CD4-positive, alpha-beta T cell (primary cell): Measurements from ENCODE around the gene SLC27A4. TPM values are rescaled to one million over a fixed set of nuclear protein-coding genes. Genes with fewer than 3 reads are reported as not detected.

Experiments
- ATAC-seq: fragments of 200-7000 bp; cut with Tn5 transposase; one replicate; pipeline ENCODE4 v1.10.0; 2022; ENCODE audit warnings: mild to moderate bottlenecking; ENCODE audit not compliant: poor library complexity
- CTCF ChIA-PET: fragments of 350-600 bp; sonication (Branson Sonifier 250); formaldehyde crosslinking; loops from one replicate; lab custom pipeline; 2021; ENCODE audit warnings: antibody characterized with exemption, inconsistent platforms; lab: Charles Lee
- POLR2A ChIA-PET: fragments of 350-600 bp; sonication (Branson Sonifier 250); formaldehyde crosslinking; loops from one replicate; lab custom pipeline; 2021; ENCODE audit warnings: antibody characterized with exemption, inconsistent platforms; lab: Charles Lee
- DNase-seq, 14 experiments: peaks; one replicate each; pipeline ENCODE4 v3.0.0-alpha.2; 2013 to 2020; ENCODE audit warnings: mixed read lengths in 2 of 14
- H3K27ac ChIP-seq, 2 donors: one replicate each; pipeline versions ENCODE4 v1.5.1 to v1.7.0; 2013; ENCODE audit warnings: low read length in 2 of 2, low read depth in 1 of 2, mild to moderate bottlenecking in 1 of 2
- H3K27me3 ChIP-seq, 2 experiments: 1 replicate in 1 of 2; 2 replicates in 1 of 2; pipeline versions ENCODE4 v1.6.1 to v1.7.0; 2013; ENCODE audit warnings: low read length in 2 of 2, control low read depth in 1 of 2, mild to moderate bottlenecking in 1 of 2, moderate library complexity in 1 of 2; ENCODE audit not compliant: insufficient read depth in 2 of 2, control insufficient read depth in 1 of 2
- H3K36me3 ChIP-seq: one replicate; pipeline ENCODE4 v1.6.1; 2013; ENCODE audit warnings: low read length, control low read depth; ENCODE audit not compliant: insufficient read depth
- H3K4me1 ChIP-seq: one replicate; pipeline ENCODE4 v1.6.1; 2013; ENCODE audit warnings: low read length, control low read depth; ENCODE audit not compliant: insufficient read depth
- H3K4me3 ChIP-seq: one replicate; pipeline ENCODE4 v1.5.1; 2013; ENCODE audit warnings: mild to moderate bottlenecking, low read length, moderate library complexity
- H3K9me3 ChIP-seq, 2 experiments: 1 replicate in 1 of 2; 2 replicates in 1 of 2; pipeline versions ENCODE4 v1.6.1 to v1.7.0; 2013; ENCODE audit warnings: low read length in 2 of 2, mild to moderate bottlenecking in 2 of 2, control low read depth in 1 of 2, moderate library complexity in 1 of 2; ENCODE audit not compliant: control insufficient read depth in 1 of 2, insufficient read depth in 1 of 2
- H3K27ac Mint-ChIP-seq: one replicate; pipeline ENCODE4 v1.8.0; 2020; ENCODE audit warnings: mixed read lengths
- H3K27me3 Mint-ChIP-seq: one replicate; pipeline ENCODE4 v1.8.0; 2021; ENCODE audit warnings: mixed read lengths
- H3K36me3 Mint-ChIP-seq: one replicate; pipeline ENCODE4 v1.8.0; 2021; ENCODE audit warnings: low read depth, mixed read lengths
- H3K4me1 Mint-ChIP-seq: one replicate; pipeline ENCODE4 v1.8.0; 2021; ENCODE audit warnings: low read depth, mixed read lengths
- H3K4me3 Mint-ChIP-seq: one replicate; pipeline ENCODE4 v1.8.0; 2020; ENCODE audit warnings: mild to moderate bottlenecking, mixed read lengths
- H3K9me3 Mint-ChIP-seq: one replicate; pipeline ENCODE4 v1.8.0; 2020; ENCODE audit warnings: mixed read lengths
- intact Hi-C, 2 experiments: fragments of 100-400 bp; cut with DNase I in 1 of 2; cut with micrococcal nuclease in 1 of 2; formaldehyde crosslinking; loops; one replicate each; pipeline versions ENCODE4 v1.15.1 to v1.9.0; 2023 to 2025; cut with DNase I, micrococcal nuclease
- total RNA-seq, 174 experiments: library from RNA in 2 of 174; stranded (reverse) in 2 of 174; gene quantifications; one replicate each; pipeline ENCODE4 v1.2.3 and lab custom pipeline; 2021 to 2026
- TF ChIP-seq, protein P1 (sequence below): fragments of 200-600 bp; IDR thresholded peaks from one replicate; pipeline ENCODE4 v1.8.0; 2022; ENCODE audit warnings: antibody characterized with exemption, mild to moderate bottlenecking

The SLC27A4 gene
- total RNA-seq, 2 experiments from 2014 or later = 2.2 to 3.1 TPM

DNA sequence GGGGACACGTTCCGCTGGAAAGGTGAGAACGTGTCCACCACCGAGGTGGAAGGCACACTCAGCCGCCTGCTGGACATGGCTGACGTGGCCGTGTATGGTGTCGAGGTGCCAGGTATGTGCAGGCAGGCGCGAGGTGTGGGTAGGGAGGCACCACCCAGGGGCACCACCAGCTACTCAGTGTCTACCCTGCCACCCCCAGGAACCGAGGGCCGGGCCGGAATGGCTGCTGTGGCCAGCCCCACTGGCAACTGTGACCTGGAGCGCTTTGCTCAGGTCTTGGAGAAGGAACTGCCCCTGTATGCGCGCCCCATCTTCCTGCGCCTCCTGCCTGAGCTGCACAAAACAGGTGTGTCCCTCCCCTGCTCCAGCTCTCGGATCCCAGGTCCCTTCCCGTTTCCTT, 15.1 kb downstream of the SLC27A4 start:
- intact Hi-C loops = no loop called here
- DNase-seq (peak in 1 of 14 experiments; percentile 13), ATAC-seq (no peak)
- no peak overlapping the region for H3K27ac Mint-ChIP-seq
- no peaks in the 10 kb centered on the region for H3K9me3 Mint-ChIP-seq
- H3K27me3 Mint-ChIP-seq = no peaks in the 10 kb centered on the region
- no peaks in the 10 kb centered on the region for H3K4me1 Mint-ChIP-seq
- Histone ChIP-seq H3K4me3 (no peak overlapping the region), H3K27ac (no peak overlapping the region), H3K36me3 (peaks cover 24% of the 10 kb centered on the region), H3K4me1 (no peaks in the 10 kb centered on the region), H3K27me3 (no peaks in the 10 kb centered on the region), H3K9me3 (no peaks in the 10 kb centered on the region)
- H3K36me3 Mint-ChIP-seq = peaks cover 37% of the 10 kb centered on the region
- ChIA-PET CTCF (no interaction called here), POLR2A (no interaction called here)
- H3K4me3 Mint-ChIP-seq = no peak overlapping the region
- TF ChIP-seq, protein P1, sequence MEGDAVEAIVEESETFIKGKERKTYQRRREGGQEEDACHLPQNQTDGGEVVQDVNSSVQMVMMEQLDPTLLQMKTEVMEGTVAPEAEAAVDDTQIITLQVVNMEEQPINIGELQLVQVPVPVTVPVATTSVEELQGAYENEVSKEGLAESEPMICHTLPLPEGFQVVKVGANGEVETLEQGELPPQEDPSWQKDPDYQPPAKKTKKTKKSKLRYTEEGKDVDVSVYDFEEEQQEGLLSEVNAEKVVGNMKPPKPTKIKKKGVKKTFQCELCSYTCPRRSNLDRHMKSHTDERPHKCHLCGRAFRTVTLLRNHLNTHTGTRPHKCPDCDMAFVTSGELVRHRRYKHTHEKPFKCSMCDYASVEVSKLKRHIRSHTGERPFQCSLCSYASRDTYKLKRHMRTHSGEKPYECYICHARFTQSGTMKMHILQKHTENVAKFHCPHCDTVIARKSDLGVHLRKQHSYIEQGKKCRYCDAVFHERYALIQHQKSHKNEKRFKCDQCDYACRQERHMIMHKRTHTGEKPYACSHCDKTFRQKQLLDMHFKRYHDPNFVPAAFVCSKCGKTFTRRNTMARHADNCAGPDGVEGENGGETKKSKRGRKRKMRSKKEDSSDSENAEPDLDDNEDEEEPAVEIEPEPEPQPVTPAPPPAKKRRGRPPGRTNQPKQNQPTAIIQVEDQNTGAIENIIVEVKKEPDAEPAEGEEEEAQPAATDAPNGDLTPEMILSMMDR = no peak

DNA sequence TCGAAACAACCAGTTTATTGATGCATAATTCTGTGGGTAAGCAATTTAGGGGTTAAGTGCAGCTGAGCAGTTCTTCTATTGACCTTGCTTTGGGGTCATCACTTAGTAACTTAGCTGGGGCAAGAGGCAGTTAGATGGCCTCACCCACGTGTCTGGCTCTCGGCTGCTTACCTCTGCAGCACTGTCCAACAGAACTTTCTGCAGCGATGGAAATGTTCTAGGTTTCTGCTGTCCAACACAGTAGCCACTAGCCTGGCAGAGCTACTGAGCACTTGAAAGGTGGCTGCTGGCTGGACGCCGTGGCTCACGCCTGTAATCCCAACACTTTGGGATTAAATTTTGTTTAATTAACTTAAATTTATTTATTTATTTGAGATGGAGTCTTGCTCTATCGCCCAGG, 17.8 kb downstream of the SLC27A4 start:
- Mint-ChIP-seq H3K36me3 (peaks cover 23% of the 10 kb centered on the region), H3K9me3 (no peaks in the 10 kb centered on the region), H3K4me3 (no peak overlapping the region), H3K4me1 (peaks cover 8% of the 10 kb centered on the region), H3K27me3 (no peaks in the 10 kb centered on the region), H3K27ac (no peak overlapping the region)
- intact Hi-C loops = no loop called here
- ATAC-seq (no peak), DNase-seq (no peak)
- no peak overlapping the region for H3K4me3 ChIP-seq
- TF ChIP-seq, protein P1 = no peak
- H3K27ac ChIP-seq = no peak overlapping the region
- H3K4me1 ChIP-seq = peaks cover 13% of the 10 kb centered on the region
- ChIA-PET POLR2A (no interaction called here), CTCF (interaction anchor here (0.6 kb wide), 1 partner anchor 54 kb away, joined by 5 read pairs; no protein-coding TSS in a partner anchor)
- H3K9me3 ChIP-seq = no peaks in the 10 kb centered on the region
- H3K27me3 ChIP-seq = no peaks in the 10 kb centered on the region
- H3K36me3 ChIP-seq = peaks cover 17% of the 10 kb centered on the region

DNA sequence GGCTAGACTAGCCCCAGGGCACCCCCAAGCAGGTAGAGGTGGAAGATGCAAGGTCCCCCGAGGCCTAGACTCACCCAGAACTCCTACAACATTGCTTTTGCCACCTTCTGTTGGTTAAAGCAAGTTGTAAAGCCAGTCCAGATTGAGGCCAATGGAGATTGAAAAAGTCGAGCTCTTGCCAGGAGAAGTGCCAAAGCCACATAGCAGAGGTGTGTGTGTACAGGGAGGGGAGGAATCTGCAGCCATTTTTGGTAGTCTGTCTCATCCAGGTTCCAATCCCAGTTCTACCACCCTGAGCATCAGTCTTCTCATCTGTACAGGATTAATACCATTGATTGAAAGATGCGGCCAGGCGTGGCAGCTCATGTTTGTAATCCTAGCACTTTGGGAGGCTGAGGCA, 18.5 kb downstream of the SLC27A4 start:
- POLR2A ChIA-PET = no interaction called here
- H3K27ac Mint-ChIP-seq = no peak overlapping the region
- H3K4me3 Mint-ChIP-seq = no peak overlapping the region
- no peak overlapping the region for H3K4me3 ChIP-seq
- H3K9me3 ChIP-seq = no peaks in the 10 kb centered on the region
- no peaks in the 10 kb centered on the region for H3K9me3 Mint-ChIP-seq
- no peaks in the 10 kb centered on the region for H3K27me3 ChIP-seq
- H3K27ac ChIP-seq = no peak overlapping the region
- ATAC-seq = no peak
- no peaks in the 10 kb centered on the region for H3K27me3 Mint-ChIP-seq
- TF ChIP-seq, protein P1 = no peak
- H3K36me3 Mint-ChIP-seq = peaks cover 19% of the 10 kb centered on the region
- H3K4me1 ChIP-seq = peaks cover 13% of the 10 kb centered on the region
- H3K36me3 ChIP-seq = peaks cover 14% of the 10 kb centered on the region
- CTCF ChIA-PET = interaction anchor here (0.6 kb wide), 1 partner anchor 54 kb away, joined by 5 read pairs; no protein-coding TSS in a partner anchor
- DNase-seq = no peak
- H3K4me1 Mint-ChIP-seq = peaks cover 8% of the 10 kb centered on the region
- intact Hi-C loops = no loop called here
